Measurements from ENCODE around the gene ELF1. TPM values are rescaled to one million over a fixed set of nuclear protein-coding genes. Genes with fewer than 3 reads are reported as not detected.

Gene ELF1
- total and polyA plus RNA-seq, 10 of the 15 experiments (the other 5 are each of a cell fraction or from before 2014, with no cell fraction given): 43.3 to 97.6 (median 55.7) TPM

- DNase-seq (ENCODE audit: low read depth, low spot score) (no peak), ATAC-seq (peak; percentile 14), FAIRE-seq (no peak)
- 3% methylated on average over 3 of the region's 3 CpGs for WGBS (ENCODE audit: insufficient coverage, insufficient replicate concordance, low lambda C conversion rate, missing lambda C conversion rate)
- TF ChIP-seq CHD4 (IDR thresholded peaks at IDR 0.05) (no peak), RUNX3 (IDR thresholded peaks at IDR 0.05; ENCODE audit: low read length) (peak; percentile 44; the same call in 1 of the 2 replicates), POLR2A (IDR thresholded peaks at IDR 0.05; ENCODE audit: low read depth, low read length) (no peak), POLR2AphosphoS5 (IDR thresholded peaks at IDR 0.05; ENCODE audit: low read length) (0 out of 2 replicates have a peak, but pooled peaks have one; percentile 10), YY1 (IDR thresholded peaks at IDR 0.05; ENCODE audit: low read depth, low read length) (peak; percentile 87), TAF1 (IDR thresholded peaks at IDR 0.05; ENCODE audit: borderline replicate concordance, low read depth, low read length) (0 out of 2 replicates have a peak, but pooled peaks have one; percentile 25), POU2F2 (IDR thresholded peaks at IDR 0.05; ENCODE audit: borderline replicate concordance, low read depth, low read length) (peak; percentile 71; the same call in 1 of the 3 replicates)
- intact Hi-C loops (cut with micrococcal nuclease; ENCODE audit: unreplicated experiment) (loop anchor here (2.0 to 5.0 kb wide), 5 partner anchors 13 to 43 kb away; partner anchors contain the start of gene WBP4), in situ Hi-C loops (cut with MboI) (no loop called here)
- CTCF ChIA-PET: interaction anchor here (0.8 to 10.8 kb wide), 8 partner anchors 12 to 49 kb away, joined by 4 to 129 read pairs (median 12); partner anchors contain the start of gene WBP4
- POLR2A ChIA-PET: interaction anchor here (0.9 to 3.8 kb wide), 10 partner anchors 9 to 50 kb away, joined by 4 to 25 read pairs (median 8); partner anchors contain the start of gene WBP4
- peaks cover 80% of the 10 kb centered on the region for H3K79me2 ChIP-seq (ENCODE audit: control insufficient read depth, insufficient read depth, low read length)
- peak overlapping the region; percentile 26 for H3K4me2 ChIP-seq (ENCODE audit: control insufficient read depth, insufficient read depth)
- peak overlapping the region; percentile 86 for H3K9ac ChIP-seq (ENCODE audit: control insufficient read depth, insufficient read depth, low read length)
- peak overlapping the region; percentile 90 for H3K4me3 ChIP-seq
- no peak overlapping the region for H2AFZ ChIP-seq (ENCODE audit: control insufficient read depth, low read depth, low read length)
- SMC1A ChIA-PET (ENCODE audit: uncharacterized antibody, unreplicated experiment): interaction anchor here (0.9 to 18.2 kb wide), 11 partner anchors 10 to 57 kb away, joined by 3 to 308 read pairs (median 14); no protein-coding TSS in a partner anchor
- peaks cover 7% of the 10 kb centered on the region for H3K4me1 ChIP-seq (ENCODE audit: control insufficient read depth, insufficient read depth, low read length)
- H3K36me3 ChIP-seq (ENCODE audit: control insufficient read depth in 2 of 2, insufficient read depth in 2 of 2, low read length in 1 of 2): no peaks in the 10 kb centered on the region
- BruUV-seq (replicated peaks): no TSS peak
- peak overlapping the region; percentile 100 for H3K27ac ChIP-seq (ENCODE audit: control insufficient read depth, insufficient read depth)
- H3K27me3 ChIP-seq (replicated peaks in 1 of 2; ENCODE audit: control insufficient read depth in 2 of 2, insufficient read depth in 2 of 2, low read length in 1 of 2): no peaks in the 10 kb centered on the region
- H4K20me1 ChIP-seq (ENCODE audit: control insufficient read depth, insufficient read depth): no peaks in the 10 kb centered on the region
- no peaks in the 10 kb centered on the region for H3K9me3 ChIP-seq (replicated peaks; ENCODE audit: control insufficient read depth, insufficient read depth, low read length)
- RAD21 ChIA-PET (ENCODE audit: unreplicated experiment): interaction anchor here (0.7 to 6.2 kb wide), 16 partner anchors 11 to 199 kb away, joined by 3 to 61 read pairs (median 8); no protein-coding TSS in a partner anchor
These were observed 1.1 kb downstream of the ELF1 start for GRCh38 chr13:41017817-41018601.
